K562 (cell line): ENCODE measurements around the gene DUSP28. TPM values are rescaled to one million over a fixed set of nuclear protein-coding genes. Genes with fewer than 3 reads are reported as not detected.

Source experiments
- ATAC-seq: fragments of 200-7000 bp; cut with Tn5 transposase; 3 replicates; pipeline ENCODE4 v1.9.1; 2020; ENCODE audit warnings: moderate library complexity
- BruUV-seq: library from RNA; stranded (reverse); fragments of 400-500 nt; replicated peaks from 2 replicates; lab custom pipeline; 2021; lab: Mats Ljungman, UMichigan
- CTCF ChIA-PET: fragments of 300-600 bp; formaldehyde crosslinking; extraction: SDS; loops from one replicate; lab custom pipeline; 2021; ENCODE audit warnings: low intra/inter-chr PET ratio; lab: Yijun Ruan, JAX
- POLR2A ChIA-PET: fragments of 300-600, 350-650 bp; sonication (Branson Sonifier 250); formaldehyde crosslinking; extraction: SDS; loops from one replicate; lab custom pipeline; 2021; ENCODE audit warnings: antibody characterized with exemption, inconsistent platforms; lab: Yijun Ruan, JAX
- DNase-seq, 4 experiments: peaks; one replicate each; pipeline versions ENCODE4 v3.0.0 to v3.0.0-alpha.2; 2011 to 2018; ENCODE audit warnings: low spot score in 3 of 4, mixed read lengths in 3 of 4; ENCODE audit errors: extremely low read depth in 1 of 4
- FAIRE-seq: peaks from 2 replicates; lab custom pipeline; 2011; peaks lifted over from hg19 to GRCh38; lab: Jason Lieb, UNC
- H2AFZ ChIP-seq: 2 replicates; pipeline ENCODE4 v1.6.0; 2011; ENCODE audit warnings: low read depth, low read length, control low read depth, inconsistent platforms
- H3K27ac ChIP-seq: fragments of 200-600 bp; 3 replicates; pipeline ENCODE4 v1.8.0; 2011; ENCODE audit warnings: low read depth, mild to moderate bottlenecking, control low read depth, inconsistent platforms, low read length, moderate library complexity, mixed read lengths; ENCODE audit errors: extremely low read depth
- H3K27me3 ChIP-seq, 2 experiments: fragments of 300-600 bp in 1 of 2; 2 replicates in 1 of 2; 3 replicates in 1 of 2; pipeline versions ENCODE4 v1.6.0 to v1.8.0; 2011; ENCODE audit warnings: inconsistent platforms in 2 of 2, low read length in 2 of 2, mild to moderate bottlenecking in 1 of 2, mixed read lengths in 1 of 2, moderate library complexity in 1 of 2; ENCODE audit not compliant: control insufficient read depth in 2 of 2, insufficient read depth in 2 of 2
- H3K36me3 ChIP-seq: fragments of 300-600 bp; 3 replicates; pipeline ENCODE4 v1.8.0; 2011; ENCODE audit warnings: mild to moderate bottlenecking, low read length, inconsistent platforms; ENCODE audit not compliant: control insufficient read depth, insufficient read depth
- H3K4me1 ChIP-seq, 2 experiments: fragments of 200-600 bp in 1 of 2; replicated peaks in 1 of 2; 2 replicates in 1 of 2; 3 replicates in 1 of 2; pipeline versions ENCODE4 v1.5.1 to v1.8.0; 2011; ENCODE audit warnings: inconsistent platforms in 2 of 2, low read length in 2 of 2, mild to moderate bottlenecking in 1 of 2, mixed read lengths in 1 of 2, moderate library complexity in 1 of 2; ENCODE audit not compliant: control insufficient read depth in 2 of 2, insufficient read depth in 2 of 2
- H3K4me2 ChIP-seq: 2 replicates; pipeline ENCODE4 v1.6.1; 2011; ENCODE audit warnings: low read length, control low read depth, inconsistent platforms, mixed read lengths; ENCODE audit not compliant: insufficient read depth
- H3K4me3 ChIP-seq: fragments of 200-600 bp; sonication (generic), shearing (Covaris generic); 2 replicates; pipeline ENCODE4 v1.5.1; 2016; ENCODE audit warnings: control low read depth, inconsistent platforms
- H3K79me2 ChIP-seq: fragments of 200-600 bp; 3 replicates; pipeline ENCODE4 v1.8.0; 2011; ENCODE audit warnings: low read length, inconsistent platforms; ENCODE audit not compliant: control insufficient read depth, insufficient read depth
- H3K9ac ChIP-seq, 2 experiments: 2 replicates each; pipeline versions ENCODE4 v1.6.0 to v1.6.1; 2011; ENCODE audit warnings: low read depth in 2 of 2, low read length in 2 of 2, control low read depth in 1 of 2, inconsistent platforms in 1 of 2, mild to moderate bottlenecking in 1 of 2, mixed read lengths in 1 of 2; ENCODE audit not compliant: insufficient read depth in 1 of 2
- H3K9me1 ChIP-seq: one replicate; pipeline ENCODE4 v1.6.0; 2011; ENCODE audit warnings: inconsistent platforms, mild to moderate bottlenecking, low read length, moderate library complexity; ENCODE audit not compliant: control insufficient read depth, insufficient read depth
- H3K9me3 ChIP-seq: replicated peaks from 2 replicates; pipeline ENCODE4 v1.5.1; 2011; ENCODE audit warnings: low read depth, low read length, inconsistent platforms; ENCODE audit not compliant: control insufficient read depth, insufficient read depth
- H4K20me1 ChIP-seq: replicated peaks from 2 replicates; pipeline ENCODE4 v1.6.1; 2011; ENCODE audit warnings: low read length, inconsistent platforms, mixed read lengths; ENCODE audit not compliant: control insufficient read depth, insufficient read depth
- ARID4B ChIP-seq: sonication (generic); formaldehyde crosslinking; IDR thresholded peaks from 2 replicates; pipeline ENCODE4 v1.8.0; 2022; ENCODE audit warnings: mild to moderate bottlenecking, missing genetic modification reagents
- JUN ChIP-seq, 2 experiments: sonication (generic) in 1 of 2; formaldehyde crosslinking in 1 of 2; IDR thresholded peaks; 2 replicates each; pipeline versions ENCODE4 v1.6.1 to v1.8.0; 2012 to 2022; ENCODE audit warnings: borderline replicate concordance in 2 of 2, mild to moderate bottlenecking in 2 of 2, improper control_type of control experiment in 1 of 2, low read depth in 1 of 2, low read length in 1 of 2, missing genetic modification reagents in 1 of 2
- PHF8 ChIP-seq: fragments of 200-600 bp; sonication (generic); IDR thresholded peaks from 2 replicates; pipeline ENCODE4 v1.6.1; 2012; ENCODE audit warnings: mixed run types, mild to moderate bottlenecking, inconsistent platforms, low read length, moderate library complexity, borderline replicate concordance
- SAP30 ChIP-seq: fragments of 200-600 bp; sonication (generic); IDR thresholded peaks from 2 replicates; pipeline ENCODE4 v1.6.1; 2012; ENCODE audit warnings: borderline replicate concordance, low read depth, mild to moderate bottlenecking, moderate library complexity, low read length, control low read depth, inconsistent platforms; ENCODE audit not compliant: insufficient read depth, poor library complexity, severe bottlenecking
- WGBS: fragments of 100-300 bp; shearing (Covaris generic); methylation state at CpG from one replicate; pipeline ENCODE4 v1.1.6; 2016; ENCODE audit warnings: low coverage, mixed read lengths; ENCODE audit not compliant: insufficient coverage; ENCODE audit errors: missing lambda C conversion rate; 5-methylcytosine and 5-hydroxymethylcytosine counted together
- in situ Hi-C: fragments of 300-500 bp; cut with MboI; formaldehyde crosslinking; loops from 4 replicates; pipeline ENCODE4 v1.15.0; 2018; ENCODE audit warnings: inconsistent platforms, mixed read lengths
- intact Hi-C: fragments of 100-400 bp; cut with micrococcal nuclease; formaldehyde crosslinking; loops from 2 replicates; pipeline ENCODE4 v1.14.2; 2022
- polyA plus RNA-seq, 8 experiments: library from polyadenylated mRNA; depleted of rRNA in 4 of 8; stranded (reverse) in 5 of 8; unstranded in 3 of 8; fragments of >200 nt; fragmentation: Nextera tagmentation in 2 of 8; fragmentation: Illumina TruSeq in 1 of 8; extraction: Ambion mirVana in 2 of 8; extraction: Trizol in 1 of 8; gene quantifications; 2 replicates each; pipeline versions ENCODE4 v1.2.1 to v1.2.3, GENCODE V29; 2011 to 2014; ENCODE audit warnings: inconsistent platforms in 1 of 8, missing spikeins in 1 of 8
- total RNA-seq, 7 experiments: library from RNA; depleted of rRNA in 6 of 7; stranded (reverse); fragments of >200 nt in 6 of 7; fragmentation: Illumina TruSeq in 2 of 7; extraction: Trizol in 2 of 7; gene quantifications; 2 replicates each; pipeline versions ENCODE4 v1.2.1 to v1.2.3, GENCODE V29; 2011 to 2021; ENCODE audit warnings: low replicate concordance in 1 of 7
- TF ChIP-seq, protein P1 (sequence below): IDR thresholded peaks from 2 replicates; pipeline ENCODE4 v1.6.1; 2012; ENCODE audit warnings: low read depth, low read length, improper control_type of control experiment, borderline replicate concordance

The DUSP28 gene
- total and polyA plus RNA-seq, 9 of the 15 experiments (the other 6 are each of a cell fraction or from before 2014, with no cell fraction given): 2.8 to 8.1 (median 4.2) TPM

DNA sequence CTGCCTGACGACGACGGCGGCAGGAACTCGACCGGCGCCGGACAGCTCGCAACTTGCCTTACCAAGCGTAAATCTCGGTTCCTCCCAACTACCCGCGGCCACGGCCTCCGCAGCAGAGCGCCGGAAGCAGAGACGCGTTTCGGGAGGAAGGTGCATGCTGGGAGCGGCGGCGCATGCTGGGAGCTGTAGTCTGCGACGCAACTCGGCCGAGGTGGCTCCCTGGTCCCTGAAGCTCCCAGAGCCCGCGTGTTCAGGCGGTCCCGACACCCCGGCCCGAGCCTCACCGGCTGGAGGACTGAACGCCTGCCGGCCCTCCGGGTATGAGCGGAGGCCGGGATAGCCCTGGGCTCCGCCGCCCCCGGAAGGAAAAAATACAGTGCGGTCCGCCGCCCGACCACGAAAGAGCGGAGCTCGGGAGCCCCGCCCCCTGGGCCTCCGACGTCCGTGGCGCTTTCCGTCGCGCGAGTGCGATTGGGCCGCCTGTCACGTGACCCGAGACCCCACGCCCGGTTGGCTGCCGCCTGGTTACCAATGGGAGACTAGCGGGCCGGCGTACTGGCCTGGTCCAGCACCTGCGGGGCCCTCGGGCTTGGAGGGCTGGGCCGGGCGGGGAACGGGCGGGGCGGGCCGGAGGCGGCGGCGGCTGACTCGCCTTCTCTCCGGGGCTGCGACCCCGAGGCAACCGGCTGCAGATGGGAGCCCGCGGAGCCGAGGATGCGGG, 26.2 kb downstream of the DUSP28 start, which contains the start of gene CAPN10 (continued):
- TF ChIP-seq ARID4B (CRISPR knock-in tag): peak; percentile 21

GRCh38 chr2:240586919-240587800, 27.0 kb downstream of the DUSP28 start:
- 2% methylated on average over 23 of the region's 62 CpGs for WGBS
- ChIA-PET CTCF (no interaction called here), POLR2A (interaction anchor here (0.6 to 2.2 kb wide), 7 partner anchors 7 to 26 kb away, joined by 3 to 26 read pairs (median 4); partner anchors contain the start of gene RNPEPL1)
- H3K79me2 ChIP-seq: peaks cover 53% of the 10 kb centered on the region
- peak overlapping the region; percentile 93 for H3K4me2 ChIP-seq
- BruUV-seq: no TSS peak
- FAIRE-seq (peak; percentile 51), DNase-seq (peak in 2 of 4 experiments; percentile 16 to 57), ATAC-seq (peak; percentile 32)
- no peaks in the 10 kb centered on the region for H3K27me3 ChIP-seq
- H3K9ac ChIP-seq: peak overlapping the region; percentile 82 to 95; a peak in 3 of 4 replicates
- intact Hi-C loops (no loop called here), in situ Hi-C loops (no loop called here)
- peaks cover 31 to 51% of the 10 kb centered on the region in 2 experiments for H3K4me1 ChIP-seq
- H3K9me1 ChIP-seq: no peaks in the 10 kb centered on the region
- H3K36me3 ChIP-seq: peaks cover 32% of the 10 kb centered on the region; the same call in 2 of the 3 replicates
- no peak overlapping the region for H3K27ac ChIP-seq
- H2AFZ ChIP-seq: peak overlapping the region; percentile 72; the same call in 1 of the 2 replicates
- H3K4me3 ChIP-seq: peak overlapping the region; percentile 92
- no peaks in the 10 kb centered on the region for H3K9me3 ChIP-seq
- H4K20me1 ChIP-seq: no peaks in the 10 kb centered on the region; the same call in 1 of the 2 replicates
- TF ChIP-seq JUN (IDR thresholded peaks at IDR 0.05; ENCODE audit: borderline replicate concordance, low read depth, low read length) (no peak), JUN (CRISPR knock-in tag; IDR thresholded peaks at IDR 0.05; ENCODE audit: borderline replicate concordance) (no peak), SAP30 (peak; percentile 68), PHF8 (0 out of 2 replicates have a peak, but pooled peaks have one; percentile 33)
- TF ChIP-seq, protein P1, sequence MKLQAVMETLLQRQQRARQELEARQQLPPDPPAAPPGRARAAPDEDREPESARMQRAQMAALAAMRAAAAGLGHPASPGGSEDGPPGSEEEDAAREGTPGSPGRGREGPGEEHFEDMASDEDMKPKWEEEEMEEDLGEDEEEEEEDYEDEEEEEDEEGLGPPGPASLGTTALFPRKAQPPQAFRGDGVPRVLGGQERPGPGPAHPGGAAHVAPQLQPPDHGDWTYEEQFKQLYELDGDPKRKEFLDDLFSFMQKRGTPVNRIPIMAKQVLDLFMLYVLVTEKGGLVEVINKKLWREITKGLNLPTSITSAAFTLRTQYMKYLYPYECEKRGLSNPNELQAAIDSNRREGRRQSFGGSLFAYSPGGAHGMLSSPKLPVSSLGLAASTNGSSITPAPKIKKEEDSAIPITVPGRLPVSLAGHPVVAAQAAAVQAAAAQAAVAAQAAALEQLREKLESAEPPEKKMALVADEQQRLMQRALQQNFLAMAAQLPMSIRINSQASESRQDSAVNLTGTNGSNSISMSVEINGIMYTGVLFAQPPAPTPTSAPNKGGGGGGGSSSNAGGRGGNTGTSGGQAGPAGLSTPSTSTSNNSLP: no peak
